ENCODE measurements around the gene NACC1. TPM values are rescaled to one million over a fixed set of nuclear protein-coding genes. Genes with fewer than 3 reads are reported as not detected.

Gene NACC1
- polyA plus RNA-seq, 2 of the 4 experiments (the other 2 are of a cell fraction): 26.1 to 37.9 TPM

GRCh38 chr19:13154241-13154778 lies 36.2 kb downstream of the NACC1 start:
- no peak for TF ChIP-seq CBX2 (IDR thresholded peaks at IDR 0.05; ENCODE audit: borderline replicate concordance, low read depth)
- TF ChIP-seq ZFP36 (IDR thresholded peaks at IDR 0.05; ENCODE audit: borderline replicate concordance, partially characterized antibody): no peak
- TF ChIP-seq HEYL (CRISPR knock-in tag; IDR thresholded peaks at IDR 0.05): no peak
- no peak for TF ChIP-seq CHD4 (IDR thresholded peaks at IDR 0.05; ENCODE audit: borderline replicate concordance)
- no peak for TF ChIP-seq NFE2L2 (conservative IDR thresholded peaks at IDR 0.05; ENCODE audit: low read length)
- TF ChIP-seq, protein P1, sequence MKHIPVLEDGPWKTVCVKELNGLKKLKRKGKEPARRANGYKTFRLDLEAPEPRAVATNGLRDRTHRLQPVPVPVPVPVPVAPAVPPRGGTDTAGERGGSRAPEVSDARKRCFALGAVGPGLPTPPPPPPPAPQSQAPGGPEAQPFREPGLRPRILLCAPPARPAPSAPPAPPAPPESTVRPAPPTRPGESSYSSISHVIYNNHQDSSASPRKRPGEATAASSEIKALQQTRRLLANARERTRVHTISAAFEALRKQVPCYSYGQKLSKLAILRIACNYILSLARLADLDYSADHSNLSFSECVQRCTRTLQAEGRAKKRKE (CRISPR knock-in tag; IDR thresholded peaks at IDR 0.05; ENCODE audit: low read depth): no peak
- no peak for TF ChIP-seq ZSCAN20 (CRISPR knock-in tag; IDR thresholded peaks at IDR 0.05)
- TF ChIP-seq KDM1A (IDR thresholded peaks at IDR 0.05; ENCODE audit: low read depth): no peak
- TF ChIP-seq HDAC2 (IDR thresholded peaks at IDR 0.05): no peak
- TF ChIP-seq E2F6 (IDR thresholded peaks at IDR 0.05; ENCODE audit: borderline replicate concordance, low read depth): no peak
- no peak for TF ChIP-seq MAFK (IDR thresholded peaks at IDR 0.05; ENCODE audit: partially characterized antibody)
- no peak for TF ChIP-seq FOSL2 (IDR thresholded peaks at IDR 0.05)
- peak; percentile 36; the same call in 1 of the 2 replicates for TF ChIP-seq FOSL2 (CRISPR knock-in tag; IDR thresholded peaks at IDR 0.05)
- no peak for TF ChIP-seq TFCP2L1 (CRISPR knock-in tag; IDR thresholded peaks at IDR 0.05)
- no peak for TF ChIP-seq CTCF (IDR thresholded peaks at IDR 0.05)
- no peak for TF ChIP-seq JUNB (IDR thresholded peaks at IDR 0.05)
- no peak; the same call in 1 of the 2 replicates for TF ChIP-seq POLR2AphosphoS2 (conservative IDR thresholded peaks at IDR 0.05; ENCODE audit: low read length)
- TF ChIP-seq SREBF2 (IDR thresholded peaks at IDR 0.05): no peak
- no peak for TF ChIP-seq PBX3 (IDR thresholded peaks at IDR 0.05)
- no peak for TF ChIP-seq HOXB5 (CRISPR knock-in tag; IDR thresholded peaks at IDR 0.05)
- TF ChIP-seq RCOR1 (IDR thresholded peaks at IDR 0.05; ENCODE audit: low read depth, low read length): no peak
- TF ChIP-seq CEBPB (IDR thresholded peaks at IDR 0.05): peak in 1 of 2 experiments; percentile 80; a peak in 2 of 4 replicates
- TF ChIP-seq POLR2A (IDR thresholded peaks at IDR 0.05; ENCODE audit: low read length): peak; percentile 41; the same call in 1 of the 2 replicates
- TF ChIP-seq JUN (IDR thresholded peaks at IDR 0.05): 0 out of 5 replicates have a peak, but pooled peaks of 1 of the 2 experiments have one; percentile 8
- TF ChIP-seq EP300 (IDR thresholded peaks at IDR 0.05): no peak
- TF ChIP-seq NPAS2 (CRISPR knock-in tag; IDR thresholded peaks at IDR 0.05; ENCODE audit: borderline replicate concordance): no peak
- no peak for TF ChIP-seq EHMT2 (IDR thresholded peaks at IDR 0.05; ENCODE audit: low read depth)
- TF ChIP-seq, protein P2, sequence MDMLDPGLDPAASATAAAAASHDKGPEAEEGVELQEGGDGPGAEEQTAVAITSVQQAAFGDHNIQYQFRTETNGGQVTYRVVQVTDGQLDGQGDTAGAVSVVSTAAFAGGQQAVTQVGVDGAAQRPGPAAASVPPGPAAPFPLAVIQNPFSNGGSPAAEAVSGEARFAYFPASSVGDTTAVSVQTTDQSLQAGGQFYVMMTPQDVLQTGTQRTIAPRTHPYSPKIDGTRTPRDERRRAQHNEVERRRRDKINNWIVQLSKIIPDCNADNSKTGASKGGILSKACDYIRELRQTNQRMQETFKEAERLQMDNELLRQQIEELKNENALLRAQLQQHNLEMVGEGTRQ (IDR thresholded peaks at IDR 0.05): no peak
- 0 out of 2 replicates have a peak, but pooled peaks have one; percentile 9 for TF ChIP-seq REST (IDR thresholded peaks at IDR 0.05)
- no peak for TF ChIP-seq EHF (CRISPR knock-in tag; IDR thresholded peaks at IDR 0.05)
- no peak for TF ChIP-seq MYC (IDR thresholded peaks at IDR 0.05; ENCODE audit: borderline replicate concordance, low read length)
- DNase-seq (ENCODE audit: low read depth in 1 of 2, low spot score in 1 of 2): peak in 1 of 2 experiments; percentile 65
- Histone ChIP-seq H3K4me2 (peak overlapping the region; percentile 82), H3K4me1 (peaks cover 11% of the 10 kb centered on the region), H3K9me3 (no peaks in the 10 kb centered on the region), H3K27ac (peak overlapping the region; percentile 94 to 99), H3K4me3 (peak overlapping the region; percentile 98)
- 2% methylated on average over 20 of the region's 21 CpGs for WGBS (ENCODE audit: missing lambda C conversion rate)
- ChIA-PET CTCF (interaction anchor here (1.5 to 3.3 kb wide), 4 partner anchors 9 to 108 kb away, joined by 3 to 13 read pairs (median 6); no protein-coding TSS in a partner anchor), POLR2A (interaction anchor here (2.6 to 3.0 kb wide), 2 partner anchors 10 to 14 kb away, joined by 30 to 48 read pairs; no protein-coding TSS in a partner anchor)
- no peak for FAIRE-seq
- no peak for ATAC-seq
